Left lobe of liver (tissue), 2 donors: ENCODE data around the gene DGCR6L. TPM values are rescaled to one million over a fixed set of nuclear protein-coding genes. Genes with fewer than 3 reads are reported as not detected.
"Not testable (repeated sequence)": the region's sequence is repeated elsewhere in the genome, so short reads cannot be mapped to it uniquely, and the experiment has no call there.

Source experiments
- ATAC-seq: fragments of 200-7000 bp; cut with Tn5 transposase; one replicate; pipeline ENCODE4 v1.9.1; 2020; ENCODE audit warnings: mild to moderate bottlenecking, moderate library complexity
- DNase-seq: peaks from one replicate; pipeline ENCODE4 v3.0.0-alpha.2; 2020; ENCODE audit warnings: low spot score
- total RNA-seq: library from RNA; stranded (reverse); gene quantifications from one replicate; pipeline ENCODE4 v1.2.1, GENCODE V29; 2021
- donor health status: DM: no; HTN: no; CAD: no; lungs with moderate emphysema.
- donor health status: DM: no; HTN: yes; CAD: no.

DGCR6L gene
- total RNA-seq, 1 donor from 2014 or later, result 60.2 TPM

DNA sequence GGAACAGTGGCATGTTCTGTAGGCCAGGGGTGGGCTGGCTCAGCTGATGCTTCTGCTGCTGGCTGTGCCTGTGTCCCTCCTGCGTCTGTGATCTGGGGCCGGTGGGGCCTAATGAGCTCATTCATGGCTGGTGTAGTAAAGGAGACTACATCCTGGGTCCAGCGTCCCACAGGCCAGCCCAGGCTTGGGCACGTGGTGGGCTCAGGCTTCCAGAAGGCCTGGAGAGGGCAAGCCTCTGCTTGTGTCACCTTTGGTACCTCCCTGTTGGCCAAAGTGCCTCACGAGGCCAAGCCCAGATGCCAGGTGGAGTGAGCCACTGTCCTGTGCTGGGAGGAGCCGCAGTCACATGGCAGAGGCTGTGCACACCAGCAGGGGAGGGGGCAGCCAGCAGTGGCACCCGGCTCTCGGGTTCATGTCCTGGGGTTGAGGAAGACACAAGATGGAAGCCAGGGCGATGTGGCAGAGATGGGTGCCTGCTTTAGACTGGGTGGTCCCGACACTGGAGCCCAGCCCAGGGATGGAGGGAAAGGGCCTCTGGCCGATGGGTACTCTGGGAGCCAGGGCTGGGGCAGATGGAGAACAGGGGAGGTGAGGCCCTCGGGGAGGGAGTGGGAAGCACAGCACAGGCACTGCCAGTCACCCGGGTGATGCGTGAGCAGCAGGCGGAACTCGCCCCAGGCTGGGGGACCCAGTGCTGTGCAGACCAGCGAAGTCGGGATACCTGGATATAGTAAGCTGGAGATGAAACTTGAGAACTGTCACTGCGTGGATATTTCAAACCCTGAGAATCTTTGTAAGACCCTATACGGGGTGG lies 8.4 kb downstream of the DGCR6L start:
- DNase-seq, result peak; percentile 66
- peak; percentile 44 for ATAC-seq

GRCh38 chr22:20310773-20311172 lies 9.1 kb downstream of the DGCR6L start:
- not testable (repeated sequence) for ATAC-seq
- peak; percentile 39 for DNase-seq

DNA sequence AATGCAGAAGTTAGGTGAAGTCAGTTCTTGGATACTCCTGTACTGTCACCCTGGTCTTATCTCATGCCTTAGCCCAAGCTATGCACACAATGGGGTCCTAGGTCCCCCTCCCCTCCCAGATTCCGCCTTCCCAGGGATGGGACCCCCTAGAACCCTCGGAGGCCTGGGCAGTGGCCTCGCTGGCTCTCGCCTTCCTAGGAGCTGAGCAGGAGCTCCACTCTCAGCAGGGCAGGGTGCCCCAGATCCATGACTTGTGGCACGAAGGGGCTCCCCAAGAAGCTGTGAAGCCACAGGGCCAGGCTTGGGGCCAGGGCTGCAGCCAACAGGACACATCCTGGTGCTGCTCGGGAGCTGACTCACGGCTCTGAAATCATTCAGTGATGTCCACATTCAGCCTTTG lies 9.7 kb downstream of the DGCR6L start:
- not testable (repeated sequence) for ATAC-seq
- peak; percentile 40 for DNase-seq

DNA sequence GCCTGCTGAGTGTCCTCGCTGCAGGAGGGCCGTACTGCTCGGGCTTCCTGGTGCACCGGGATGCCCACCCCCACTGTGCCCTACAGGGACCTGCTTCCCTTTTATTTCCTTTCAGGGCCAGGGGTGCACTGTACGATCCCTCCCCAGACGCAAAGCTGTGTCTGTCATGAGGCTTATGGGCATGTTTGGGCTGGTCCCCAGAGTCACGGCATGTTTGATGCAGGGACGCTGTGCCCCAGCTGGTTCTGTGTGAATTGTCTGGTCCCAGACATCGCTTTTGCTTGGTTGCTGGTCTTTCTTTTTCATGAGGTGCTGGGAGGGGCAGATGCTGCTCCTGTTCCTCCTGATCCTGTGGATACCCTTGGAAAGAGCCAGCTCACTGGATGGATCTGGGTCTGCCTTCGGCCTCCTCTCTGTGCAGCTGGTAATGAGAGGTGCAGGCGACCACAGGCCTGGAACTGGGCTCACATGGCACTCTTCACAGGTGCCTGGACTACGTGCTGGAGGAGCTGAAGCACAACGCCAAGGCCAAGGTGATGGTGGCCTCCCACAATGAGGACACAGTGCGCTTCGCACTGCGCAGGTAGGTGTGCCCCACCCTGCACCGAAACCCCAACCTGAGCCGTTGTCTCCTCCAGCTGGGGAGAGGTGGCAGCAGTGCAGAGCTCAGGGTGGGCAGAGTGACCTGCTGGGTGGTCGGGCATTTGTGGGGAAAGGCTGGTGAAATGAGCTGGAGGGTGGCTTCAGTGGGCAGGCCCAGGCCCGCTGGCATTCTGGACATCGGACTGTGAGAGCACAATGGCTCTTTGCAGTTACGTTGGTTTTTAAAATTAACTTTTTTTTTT lies 10.8 kb downstream of the DGCR6L start:
- DNase-seq, result peak; percentile 37
- ATAC-seq, result not testable (repeated sequence)

- not testable (repeated sequence) for ATAC-seq
- peak; percentile 41 for DNase-seq
Observed at GRCh38 chr22:20307448-20308447, 12.1 kb downstream of the DGCR6L start.

DNA sequence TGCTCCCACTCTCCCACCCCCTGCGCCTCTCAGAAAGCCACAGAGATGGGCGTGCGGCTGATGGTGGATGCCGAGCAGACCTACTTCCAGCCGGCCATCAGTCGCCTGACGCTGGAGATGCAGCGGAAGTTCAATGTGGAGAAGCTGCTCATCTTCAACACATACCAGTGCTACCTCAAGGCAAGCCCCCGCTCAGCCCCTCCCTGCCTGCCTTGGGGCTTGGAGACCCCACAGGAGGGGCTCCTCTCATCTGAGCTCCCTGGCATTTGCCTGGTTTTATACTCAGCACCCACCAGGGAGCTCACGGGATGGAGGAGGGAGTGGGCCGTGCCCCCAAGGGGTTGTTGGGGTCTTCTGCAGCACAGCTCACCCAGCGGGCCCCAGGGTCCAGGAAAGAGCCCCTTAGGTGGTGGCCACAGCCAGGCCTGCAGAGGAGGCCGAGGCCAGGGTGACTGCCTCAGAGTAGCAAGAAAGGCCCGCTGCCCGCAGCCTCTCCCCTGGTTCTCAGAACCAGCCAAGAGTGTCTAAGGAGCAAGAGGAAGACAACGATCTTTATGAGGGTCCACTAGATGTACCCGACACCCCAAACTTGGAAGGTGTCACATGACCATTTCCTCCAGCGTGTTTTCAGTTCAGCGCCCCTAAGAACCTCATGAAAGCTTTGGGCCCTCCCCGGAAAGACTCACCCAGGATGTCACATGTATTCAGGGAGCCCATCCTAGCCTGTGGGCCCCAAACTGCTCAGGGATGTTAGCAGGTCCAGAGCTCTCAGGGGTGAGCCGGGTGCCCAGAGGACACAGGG lies 13.0 kb downstream of the DGCR6L start:
- not testable (repeated sequence) for DNase-seq, ATAC-seq

- DNase-seq, result no peak
- ATAC-seq, result peak; percentile 2
Observed at GRCh38 chr22:20305894-20306645, 13.8 kb downstream of the DGCR6L start.

GRCh38 chr22:20305230-20305893 lies 14.5 kb downstream of the DGCR6L start:
- ATAC-seq, DNase-seq: not testable (repeated sequence)

DNA sequence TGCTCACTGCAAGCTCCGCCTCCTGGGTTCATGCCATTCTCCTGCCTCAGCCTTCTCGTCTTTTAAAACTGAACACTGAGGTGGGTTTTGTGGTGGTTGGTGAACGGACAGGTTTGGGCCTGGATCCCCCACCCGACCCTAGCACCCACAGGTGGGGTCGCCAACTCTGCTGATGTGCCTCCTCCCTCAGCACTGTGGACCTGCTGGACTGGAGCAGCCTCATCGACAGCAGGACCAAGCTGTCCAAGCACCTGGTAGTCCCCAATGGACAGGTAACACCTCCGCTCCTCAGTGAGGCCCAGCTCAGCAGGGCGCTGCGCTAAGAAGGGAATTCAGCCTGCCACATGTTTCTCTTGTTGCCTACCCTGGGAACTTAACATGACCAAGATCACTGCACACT lies 15.2 kb downstream of the DGCR6L start:
- DNase-seq (no peak), ATAC-seq (no peak)

DNA sequence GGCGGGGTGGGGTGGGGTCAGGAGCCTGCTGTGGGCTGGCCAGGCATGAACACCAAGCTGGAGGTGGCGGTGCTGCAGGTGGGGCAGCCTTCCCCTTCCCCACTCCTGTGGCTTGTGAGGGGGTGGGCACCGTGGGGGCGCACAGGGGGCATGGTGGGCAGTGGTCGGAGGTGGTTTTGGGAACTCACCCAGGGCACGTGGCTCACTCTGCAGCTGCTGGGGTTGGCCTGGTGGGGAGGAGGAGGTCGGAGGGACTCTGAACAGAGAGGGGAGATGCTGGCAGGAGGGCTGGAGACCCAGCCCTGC lies 16.7 kb downstream of the DGCR6L start:
- DNase-seq, ATAC-seq: not testable (repeated sequence)

DNA sequence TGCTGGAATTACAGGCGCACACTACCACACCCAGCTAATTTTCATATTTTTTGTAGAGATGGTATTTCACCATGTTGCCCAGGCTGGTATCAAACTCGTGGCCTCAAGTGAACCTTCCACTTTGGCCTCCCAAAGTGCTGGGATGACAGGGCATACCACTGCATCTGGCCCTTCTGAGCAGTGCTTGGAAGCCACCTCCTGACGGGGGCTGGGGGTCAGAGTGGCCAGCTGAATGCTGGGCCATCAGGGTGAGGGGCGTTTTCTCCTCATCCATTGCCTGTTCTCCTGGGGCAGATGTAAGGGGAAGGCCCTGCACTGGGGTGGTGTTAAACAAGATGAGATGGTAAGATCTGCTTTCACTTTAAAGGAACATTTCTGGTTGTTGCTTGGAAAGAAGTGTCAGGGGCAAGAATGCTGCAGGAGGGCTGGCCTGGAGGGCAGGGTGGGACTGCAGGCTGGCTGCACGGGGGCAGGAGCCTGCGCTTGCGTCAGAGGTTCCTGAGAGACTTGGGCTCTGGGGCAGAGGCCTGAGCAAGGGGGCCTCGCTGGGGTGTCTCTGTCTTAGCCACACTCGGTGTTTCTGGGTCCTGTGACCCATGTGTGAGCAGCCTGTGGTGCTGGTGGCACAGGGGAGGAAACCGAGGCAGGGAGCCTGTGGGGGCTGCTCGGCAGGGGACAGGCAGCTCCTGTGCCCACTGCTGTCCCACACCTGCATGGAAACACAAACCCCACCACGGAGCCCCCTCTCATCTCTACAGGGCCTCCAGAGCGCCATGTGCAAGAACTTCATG lies 17.2 kb downstream of the DGCR6L start:
- no peak for DNase-seq
- ATAC-seq, result no peak

DNA sequence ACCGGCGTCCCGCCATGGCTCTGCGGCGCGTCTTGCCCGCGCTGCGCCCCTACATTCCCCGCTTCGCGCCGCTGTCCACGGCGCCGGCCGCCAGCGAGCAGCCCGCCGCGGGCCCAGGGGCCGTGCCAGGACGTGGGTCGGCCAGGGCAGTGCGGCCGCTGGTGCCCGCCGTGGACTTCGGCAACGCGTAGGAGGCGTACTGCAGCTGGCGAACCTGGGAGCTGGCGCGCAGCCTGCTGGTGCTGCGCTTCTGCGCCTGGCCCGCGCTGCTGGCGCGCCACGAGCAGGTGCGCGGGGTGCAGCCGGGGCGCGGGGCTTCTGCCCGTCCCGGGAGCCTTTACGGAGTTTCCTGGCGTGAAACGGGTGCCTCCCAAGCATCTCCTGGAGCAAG lies 20.1 kb downstream of the DGCR6L start:
- ATAC-seq (peak; percentile 66), DNase-seq (peak; percentile 88)

DNA sequence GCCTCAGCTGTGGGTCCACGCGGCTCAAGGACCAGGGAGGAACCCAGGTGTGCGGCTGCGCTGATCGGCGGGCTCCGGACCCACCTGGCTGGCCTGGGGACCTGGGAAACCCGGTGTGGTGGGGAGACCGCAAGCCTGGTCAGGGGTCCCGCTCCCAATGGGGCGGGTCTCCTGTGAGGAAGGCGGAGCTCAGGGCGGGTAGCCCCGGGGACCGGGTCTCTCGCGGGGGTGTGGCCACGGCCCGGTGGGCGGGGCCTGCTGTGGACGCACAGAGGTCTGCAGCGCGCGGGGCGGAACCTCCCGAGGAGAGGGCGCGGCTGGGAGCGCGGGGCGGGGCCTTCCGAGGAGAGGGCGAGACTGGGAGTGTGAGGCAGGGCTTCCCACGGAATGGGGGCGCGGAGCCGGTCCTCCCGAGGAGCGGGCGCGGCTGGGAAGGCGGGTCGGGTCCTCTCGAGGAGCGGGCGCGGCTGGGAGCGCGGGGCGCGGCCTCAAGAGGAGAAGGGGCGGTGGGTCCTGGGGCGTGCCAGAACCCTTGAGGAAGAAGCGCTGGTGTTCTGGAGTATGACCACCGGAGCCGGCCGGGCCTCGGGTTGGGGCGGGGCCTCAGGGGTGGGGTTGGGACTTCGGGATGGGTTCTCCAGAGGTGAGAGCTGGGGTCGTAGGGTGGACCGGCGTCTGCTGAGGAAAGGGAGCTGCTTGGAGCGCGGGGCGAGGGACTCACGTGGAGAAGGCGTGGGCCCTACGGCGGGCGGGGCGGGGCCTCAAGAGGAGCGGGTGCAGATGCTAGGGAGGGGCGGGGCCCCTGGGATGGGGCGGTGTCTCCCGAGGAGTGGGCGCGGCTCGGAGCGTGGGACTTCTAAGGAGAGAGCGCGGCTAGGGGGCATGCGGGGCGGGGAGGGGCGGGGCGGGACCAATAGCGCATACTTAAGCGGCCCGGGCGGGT lies 20.8 kb downstream of the DGCR6L start:
- DNase-seq (peak; percentile 95), ATAC-seq (peak; percentile 83)

DNA sequence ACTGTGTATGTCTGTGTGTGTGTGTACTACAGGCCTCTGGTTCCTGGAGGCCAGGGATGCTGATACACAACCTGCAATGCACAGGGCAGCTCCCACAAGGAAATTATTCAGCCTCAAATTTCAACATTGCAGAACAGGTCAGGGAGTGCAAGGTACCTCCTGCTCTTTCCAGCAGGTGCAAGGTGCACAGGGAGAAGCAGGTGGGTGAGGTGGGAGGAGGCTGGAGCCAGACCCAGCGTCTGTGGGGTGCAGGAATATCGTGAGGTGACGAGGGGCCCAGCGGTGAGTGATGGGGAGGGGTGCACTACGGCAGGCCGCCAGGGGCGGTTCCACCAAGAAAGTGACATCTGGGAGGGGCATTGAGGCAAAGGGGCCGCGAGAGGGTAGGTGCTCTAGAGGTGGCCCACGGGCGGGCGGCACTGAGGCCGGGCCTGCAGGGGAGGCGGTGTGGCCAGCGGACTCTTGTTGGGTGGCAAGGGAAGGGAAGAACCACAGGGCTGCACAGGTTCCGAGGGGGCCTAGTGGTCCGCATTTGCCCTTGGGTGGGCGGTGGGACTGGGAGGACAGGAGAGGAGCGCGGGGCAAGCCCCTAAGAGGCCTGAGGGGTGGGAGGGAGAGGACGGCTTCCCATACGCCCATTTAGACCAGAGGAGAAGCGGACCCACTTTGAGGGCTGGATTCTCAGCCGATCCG lies 21.6 kb downstream of the DGCR6L start:
- ATAC-seq (no peak), DNase-seq (no peak)

- no peak for ATAC-seq
- no peak for DNase-seq
Observed at GRCh38 chr22:20297414-20298109, 22.3 kb downstream of the DGCR6L start.

GRCh38 chr22:20296598-20296997 lies 23.3 kb downstream of the DGCR6L start:
- ATAC-seq (no peak), DNase-seq (no peak)
